CD4-positive, CD25-positive, alpha-beta regulatory T cell (primary cell): ENCODE results near the gene GOSR1. TPM values are rescaled to one million over a fixed set of nuclear protein-coding genes. Genes with fewer than 3 reads are reported as not detected.
"Not testable (repeated sequence)": the region's sequence is repeated elsewhere in the genome, so short reads cannot be mapped to it uniquely, and the experiment has no call there.

Source experiments
- ATAC-seq, 2 donors: fragments of 150-1000 bp; cut with Tn5 transposase; one replicate each; pipeline ENCODE4 v1.10.0; 2021; ENCODE audit warnings: low read depth in 2 of 2, moderate number of reproducible peaks in 2 of 2, moderate library complexity in 1 of 2
- DNase-seq, 3 donors: peaks; one replicate each; pipeline versions ENCODE4 v3.0.0 to v3.0.0-alpha.2; 2012 to 2022; ENCODE audit warnings: mixed read lengths in 1 of 3
- H3K27ac ChIP-seq: one replicate; pipeline ENCODE4 v1.7.0; 2013; ENCODE audit warnings: mild to moderate bottlenecking, low read length; ENCODE audit not compliant: insufficient read depth, poor library complexity, severe bottlenecking
- H3K27me3 ChIP-seq: one replicate; pipeline ENCODE4 v1.7.0; 2013; ENCODE audit warnings: low read length; ENCODE audit not compliant: control insufficient read depth, insufficient read depth
- H3K36me3 ChIP-seq: one replicate; pipeline ENCODE4 v1.7.0; 2013; ENCODE audit warnings: mild to moderate bottlenecking, low read length, moderate library complexity; ENCODE audit not compliant: control insufficient read depth, insufficient read depth
- H3K4me1 ChIP-seq: 2 replicates; pipeline ENCODE4 v1.7.0; 2013; ENCODE audit warnings: mild to moderate bottlenecking, low read length; ENCODE audit not compliant: insufficient read depth, control insufficient read depth, poor library complexity, severe bottlenecking
- H3K4me3 ChIP-seq: one replicate; pipeline ENCODE4 v1.7.0; 2013; ENCODE audit warnings: low read depth, mild to moderate bottlenecking, low read length, moderate library complexity
- H3K9me3 ChIP-seq, 2 experiments: 1 replicate in 1 of 2; 2 replicates in 1 of 2; pipeline ENCODE4 v1.7.0; 2013; ENCODE audit warnings: low read length in 2 of 2, mild to moderate bottlenecking in 1 of 2, moderate library complexity in 1 of 2; ENCODE audit not compliant: control insufficient read depth in 2 of 2
- H3K27ac Mint-ChIP-seq, 3 donors: one replicate each; pipeline ENCODE4 v1.8.0; 2020 to 2022; ENCODE audit warnings: mild to moderate bottlenecking in 3 of 3, mixed read lengths in 3 of 3, moderate library complexity in 2 of 3
- H3K27me3 Mint-ChIP-seq: one replicate; pipeline ENCODE4 v1.8.0; 2022; ENCODE audit warnings: mild to moderate bottlenecking, mixed read lengths
- H3K36me3 Mint-ChIP-seq: one replicate; pipeline ENCODE4 v1.8.0; 2020; ENCODE audit warnings: mixed read lengths
- H3K4me1 Mint-ChIP-seq, 4 donors: one replicate each; pipeline ENCODE4 v1.8.0; 2020 to 2022; ENCODE audit warnings: mixed read lengths in 4 of 4, mild to moderate bottlenecking in 1 of 4
- H3K4me3 Mint-ChIP-seq, 4 donors: one replicate each; pipeline ENCODE4 v1.8.0; 2020 to 2022; ENCODE audit warnings: mild to moderate bottlenecking in 4 of 4, mixed read lengths in 4 of 4, moderate library complexity in 3 of 4
- H3K9me3 Mint-ChIP-seq, 7 donors: one replicate each; pipeline ENCODE4 v1.8.0; 2020 to 2022; ENCODE audit warnings: mixed read lengths in 7 of 7, mild to moderate bottlenecking in 3 of 7, moderate library complexity in 2 of 7
- polyA plus RNA-seq, 4 donors: library from polyadenylated mRNA; unstranded; fragments of 300-500 nt; fragmentation: Illumina TruSeq; gene quantifications; one replicate each; pipeline ENCODE4 v1.2.3, GENCODE V29; 2021
- total RNA-seq: library from RNA; stranded (reverse); gene quantifications from one replicate; pipeline ENCODE4 v1.2.3, GENCODE V29; 2022

GOSR1 gene
- 51.1 TPM for total RNA-seq
- 10 to 100 TPM; 42.8 to 71.4 (median 53.5) TPM for polyA plus RNA-seq

- Mint-ChIP-seq H3K36me3 (peaks cover 14% of the 10 kb centered on the region), H3K27ac (peak within 1 kb of the TSS; percentile 96 to 100 (median 99)), H3K27me3 (peaks cover 18% of the 10 kb centered on the region), H3K4me3 (peak within 1 kb of the TSS; percentile 96 to 99 (median 96)), H3K4me1 (peaks cover 6 to 49% (median 32%) of the 10 kb centered on the region in 4 donors), H3K9me3 (peaks cover 0 to 1% (median 0%) of the 10 kb centered on the region in 7 donors)
- Histone ChIP-seq H3K27me3 (peaks cover 8% of the 10 kb centered on the region), H3K36me3 (peaks cover 19% of the 10 kb centered on the region), H3K27ac (peak within 1 kb of the TSS; percentile 96), H3K9me3 (no peaks in the 10 kb centered on the region), H3K4me3 (peak within 1 kb of the TSS; percentile 98), H3K4me1 (peaks cover 22% of the 10 kb centered on the region)
- DNase-seq, result peak; percentile 87 to 97 (median 89)
- ATAC-seq, result peak; percentile 99 to 100
These were observed at the start of gene GOSR1 for GRCh38 chr17:30477083-30477773. Gene GOSR1 (plus strand): TSS chr17:30477408. CDS start chr17:30477434, 26 bp downstream.

GRCh38 chr17:30427611-30428010 lies 49.6 kb upstream of the GOSR1 start:
- no peaks in the 10 kb centered on the region for H3K9me3 Mint-ChIP-seq
- DNase-seq (no peak), ATAC-seq (no peak)
- H3K36me3 ChIP-seq, result peaks cover 37% of the 10 kb centered on the region
- peaks cover 35% of the 10 kb centered on the region for H3K36me3 Mint-ChIP-seq
- no peak overlapping the region for H3K4me3 ChIP-seq
- H3K4me1 Mint-ChIP-seq, result peaks cover 0 to 5% (median 0%) of the 10 kb centered on the region in 4 donors
- no peak overlapping the region for H3K27ac Mint-ChIP-seq
- no peaks in the 10 kb centered on the region for H3K4me1 ChIP-seq
- no peaks in the 10 kb centered on the region for H3K27me3 Mint-ChIP-seq
- no peaks in the 10 kb centered on the region for H3K9me3 ChIP-seq
- H3K27ac ChIP-seq, result no peak overlapping the region
- no peaks in the 10 kb centered on the region for H3K27me3 ChIP-seq
- no peak overlapping the region for H3K4me3 Mint-ChIP-seq

GRCh38 chr17:30429155-30429554 lies 48.1 kb upstream of the GOSR1 start:
- H3K36me3 ChIP-seq, result peaks cover 34% of the 10 kb centered on the region
- H3K4me3 Mint-ChIP-seq, result no peak overlapping the region

GRCh38 chr17:30433514-30433913 lies 43.7 kb upstream of the GOSR1 start:
- no peaks in the 10 kb centered on the region for H3K9me3 ChIP-seq
- H3K36me3 Mint-ChIP-seq, result peaks cover 40% of the 10 kb centered on the region
- H3K27me3 ChIP-seq, result no peaks in the 10 kb centered on the region
- H3K4me3 ChIP-seq, result no peak overlapping the region
- no peak for ATAC-seq
- DNase-seq, result no peak
- no peaks in the 10 kb centered on the region for H3K4me1 ChIP-seq
- H3K36me3 ChIP-seq, result peaks cover 32% of the 10 kb centered on the region
- H3K4me1 Mint-ChIP-seq, result peaks cover 0 to 4% (median 0%) of the 10 kb centered on the region in 4 donors
- no peak overlapping the region for H3K27ac Mint-ChIP-seq
- H3K27me3 Mint-ChIP-seq, result no peaks in the 10 kb centered on the region
- H3K9me3 Mint-ChIP-seq, result no peaks in the 10 kb centered on the region
- no peak overlapping the region for H3K27ac ChIP-seq
- no peak overlapping the region for H3K4me3 Mint-ChIP-seq

More at GRCh38 chr17:30429155-30429554, 48.1 kb upstream of the GOSR1 start:
- Histone ChIP-seq H3K4me1 (no peaks in the 10 kb centered on the region), H3K27me3 (no peaks in the 10 kb centered on the region), H3K9me3 (no peaks in the 10 kb centered on the region), H3K4me3 (no peak overlapping the region), H3K27ac (no peak overlapping the region)
- Mint-ChIP-seq H3K36me3 (peaks cover 40% of the 10 kb centered on the region), H3K9me3 (no peaks in the 10 kb centered on the region), H3K27ac (no peak overlapping the region), H3K4me1 (peaks cover 0 to 2% (median 0%) of the 10 kb centered on the region in 4 donors), H3K27me3 (no peaks in the 10 kb centered on the region)
- ATAC-seq (no peak), DNase-seq (no peak)

GRCh38 chr17:30436729-30437128 lies 40.5 kb upstream of the GOSR1 start:
- H3K27ac ChIP-seq, result no peak overlapping the region
- H3K4me1 ChIP-seq, result no peaks in the 10 kb centered on the region
- no peaks in the 10 kb centered on the region for H3K27me3 Mint-ChIP-seq
- H3K9me3 ChIP-seq, result no peaks in the 10 kb centered on the region
- no peaks in the 10 kb centered on the region for H3K9me3 Mint-ChIP-seq
- peaks cover 26% of the 10 kb centered on the region for H3K36me3 ChIP-seq
- ATAC-seq (no peak), DNase-seq (no peak)
- no peaks in the 10 kb centered on the region for H3K27me3 ChIP-seq
- peaks cover 0 to 4% (median 0%) of the 10 kb centered on the region in 4 donors for H3K4me1 Mint-ChIP-seq
- no peak overlapping the region for H3K4me3 Mint-ChIP-seq
- peaks cover 28% of the 10 kb centered on the region for H3K36me3 Mint-ChIP-seq
- H3K4me3 ChIP-seq, result no peak overlapping the region
- no peak overlapping the region for H3K27ac Mint-ChIP-seq

DNA sequence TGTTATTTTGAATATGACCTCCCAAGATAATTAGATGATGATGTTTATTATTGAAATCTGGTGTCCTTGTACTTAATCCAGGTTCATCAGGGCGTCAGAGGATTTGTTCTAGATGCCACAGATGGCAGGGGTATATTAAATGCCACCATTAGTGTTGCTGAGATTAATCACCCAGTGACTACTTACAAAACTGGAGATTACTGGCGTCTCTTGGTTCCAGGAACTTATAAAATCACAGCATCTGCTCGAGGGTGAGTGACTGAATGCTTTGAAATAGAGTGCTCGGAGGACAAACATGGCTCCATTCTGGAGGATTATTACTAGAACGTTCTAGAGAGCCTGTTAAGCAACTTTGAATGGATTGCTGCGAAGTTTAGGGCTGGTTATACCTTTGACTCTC lies 33.5 kb upstream of the GOSR1 start:
- ATAC-seq, result no peak
- Histone ChIP-seq H3K27ac (no peak overlapping the region), H3K9me3 (no peaks in the 10 kb centered on the region), H3K36me3 (peaks cover 12% of the 10 kb centered on the region), H3K4me1 (no peaks in the 10 kb centered on the region), H3K4me3 (no peak overlapping the region), H3K27me3 (no peaks in the 10 kb centered on the region)
- DNase-seq, result no peak
- H3K4me3 Mint-ChIP-seq, result no peak overlapping the region
- H3K27ac Mint-ChIP-seq, result no peak overlapping the region
- H3K9me3 Mint-ChIP-seq, result peaks cover 0 to 1% (median 0%) of the 10 kb centered on the region in 7 donors
- peaks cover 36% of the 10 kb centered on the region for H3K36me3 Mint-ChIP-seq
- no peaks in the 10 kb centered on the region for H3K27me3 Mint-ChIP-seq
- peaks cover 4 to 12% (median 7%) of the 10 kb centered on the region in 4 donors for H3K4me1 Mint-ChIP-seq

DNA sequence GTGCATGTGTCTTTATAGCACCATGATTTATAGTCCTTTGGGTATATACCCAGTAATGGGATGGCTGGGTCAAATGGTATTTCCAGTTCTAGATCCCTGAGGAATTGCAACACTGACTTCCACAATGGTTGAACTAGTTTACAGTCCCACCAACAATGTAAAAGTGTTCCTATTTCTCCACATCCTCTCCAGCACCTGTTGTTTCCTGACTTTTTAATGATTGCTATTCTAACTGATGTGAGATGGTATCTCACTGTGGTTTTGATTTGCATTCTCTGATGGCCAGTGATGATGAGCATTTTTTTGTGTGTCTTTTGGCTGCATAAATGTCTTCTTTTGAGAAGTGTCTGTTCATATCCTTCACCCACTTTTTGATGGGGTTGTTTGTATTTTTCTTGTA lies 30.6 kb upstream of the GOSR1 start:
- peaks cover 22% of the 10 kb centered on the region for H3K36me3 ChIP-seq
- not testable (repeated sequence) for DNase-seq, H3K9me3 Mint-ChIP-seq, ATAC-seq, H3K9me3 ChIP-seq, H3K4me3 ChIP-seq, H3K27me3 ChIP-seq, H3K27me3 Mint-ChIP-seq, H3K27ac Mint-ChIP-seq, H3K4me3 Mint-ChIP-seq, H3K4me1 ChIP-seq, H3K27ac ChIP-seq
- peaks cover 36% of the 10 kb centered on the region for H3K36me3 Mint-ChIP-seq
- peaks cover 4 to 12% (median 7%) of the 10 kb centered on the region in 4 donors for H3K4me1 Mint-ChIP-seq

DNA sequence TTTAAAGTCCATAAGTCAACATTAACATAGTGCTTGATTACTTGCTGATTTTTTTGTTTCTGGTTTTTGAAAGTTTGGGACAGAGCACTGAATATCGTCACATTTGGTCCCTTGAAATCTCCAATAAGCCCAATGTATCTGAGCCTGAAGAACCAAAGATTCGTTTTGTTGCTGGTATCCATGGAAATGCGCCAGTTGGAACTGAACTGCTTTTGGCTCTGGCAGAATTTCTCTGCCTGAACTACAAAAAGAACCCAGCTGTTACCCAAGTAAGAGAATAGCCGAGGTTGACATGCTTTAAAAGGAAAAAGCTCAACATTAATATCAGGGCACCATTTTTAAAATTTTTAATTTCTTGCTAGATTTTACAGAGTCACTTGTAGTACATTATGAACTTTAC lies 27.7 kb upstream of the GOSR1 start:
- Histone ChIP-seq H3K9me3 (no peaks in the 10 kb centered on the region), H3K36me3 (peaks cover 21% of the 10 kb centered on the region), H3K4me1 (no peaks in the 10 kb centered on the region), H3K4me3 (no peak overlapping the region), H3K27ac (no peak overlapping the region), H3K27me3 (no peaks in the 10 kb centered on the region)
- Mint-ChIP-seq H3K4me3 (no peak overlapping the region), H3K9me3 (peaks cover 0 to 1% (median 0%) of the 10 kb centered on the region in 7 donors), H3K27me3 (no peaks in the 10 kb centered on the region), H3K4me1 (peaks cover 4 to 10% (median 4%) of the 10 kb centered on the region in 4 donors), H3K36me3 (peaks cover 34% of the 10 kb centered on the region), H3K27ac (no peak overlapping the region)
- ATAC-seq (no peak), DNase-seq (no peak)
